DND-41 (cell line): Measurements from ENCODE around the gene BLVRA.

Experiments used
- ATAC-seq: fragments of 200-7000 bp; cut with Tn5 transposase; 3 replicates; pipeline ENCODE4 v1.9.1; 2021; ENCODE audit warnings: low read depth; ENCODE audit not compliant: insufficient read depth
- DNase-seq: peaks from one replicate; pipeline ENCODE4 v3.0.0-alpha.2; 2020
- H2AFZ ChIP-seq: 2 replicates; pipeline ENCODE4 v1.6.0; 2012; ENCODE audit warnings: low read depth, low read length
- H3K27ac ChIP-seq: 2 replicates; pipeline ENCODE4 v1.5.1; 2012; ENCODE audit warnings: low read length, inconsistent platforms
- H3K27me3 ChIP-seq: fragments of 200-600 bp; sonication (generic); 2 replicates; pipeline ENCODE4 v1.6.0; 2012; ENCODE audit warnings: low read length, mild to moderate bottlenecking, inconsistent platforms; ENCODE audit not compliant: insufficient read depth, poor library complexity
- H3K36me3 ChIP-seq: 2 replicates; pipeline ENCODE4 v1.5.1; 2012; ENCODE audit warnings: low read length, inconsistent platforms; ENCODE audit not compliant: insufficient read depth
- H3K4me1 ChIP-seq: 2 replicates; pipeline ENCODE4 v1.5.1; 2012; ENCODE audit warnings: mild to moderate bottlenecking, low read length; ENCODE audit not compliant: insufficient read depth
- H3K4me2 ChIP-seq: 2 replicates; pipeline ENCODE4 v1.6.0; 2012; ENCODE audit warnings: mild to moderate bottlenecking, moderate library complexity, low read length, inconsistent platforms; ENCODE audit not compliant: insufficient read depth
- H3K4me3 ChIP-seq, 2 experiments: fragments of 200-600 bp in 1 of 2; shearing (Covaris generic) in 1 of 2; 2 replicates each; pipeline ENCODE4 v1.5.1; 2012 to 2016; ENCODE audit warnings: inconsistent platforms in 2 of 2, low read length in 2 of 2, mild to moderate bottlenecking in 2 of 2, low read depth in 1 of 2, moderate library complexity in 1 of 2
- H3K79me2 ChIP-seq: 2 replicates; pipeline ENCODE4 v1.6.0; 2012; ENCODE audit warnings: low read length, inconsistent platforms; ENCODE audit not compliant: insufficient read depth
- H3K9ac ChIP-seq: 2 replicates; pipeline ENCODE4 v1.6.0; 2012; ENCODE audit warnings: low read depth, mild to moderate bottlenecking, inconsistent platforms, low read length, moderate library complexity
- H3K9me3 ChIP-seq: 2 replicates; pipeline ENCODE4 v1.5.1; 2012; ENCODE audit warnings: low read length, moderate library complexity, mild to moderate bottlenecking, inconsistent platforms; ENCODE audit not compliant: insufficient read depth, severe bottlenecking
- H4K20me1 ChIP-seq: 2 replicates; pipeline ENCODE4 v1.6.0; 2012; ENCODE audit warnings: low read length; ENCODE audit not compliant: insufficient read depth
- CTCF ChIP-seq: IDR thresholded peaks from 2 replicates; pipeline ENCODE4 v1.5.1; 2012; ENCODE audit warnings: borderline replicate concordance, low read length, moderate library complexity, mild to moderate bottlenecking; ENCODE audit not compliant: poor library complexity, severe bottlenecking; ENCODE audit errors: extremely low read depth
- EZH2 ChIP-seq: IDR thresholded peaks from 3 replicates; pipeline ENCODE4 v1.6.1; 2012; ENCODE audit warnings: borderline replicate concordance, low read depth, mild to moderate bottlenecking, moderate library complexity, low read length, inconsistent platforms; ENCODE audit not compliant: severe bottlenecking

BLVRA gene

GRCh38 chr7:43785420-43785819 is 26.9 kb downstream of the BLVRA start:
- no peaks in the 10 kb centered on the region for H4K20me1 ChIP-seq
- no peaks in the 10 kb centered on the region for H3K4me1 ChIP-seq
- H3K9ac ChIP-seq = no peak overlapping the region
- TF ChIP-seq CTCF (no peak), EZH2 (no peak)
- H3K9me3 ChIP-seq = no peaks in the 10 kb centered on the region
- DNase-seq (no peak), ATAC-seq (no peak)
- no peak overlapping the region for H3K27ac ChIP-seq
- H3K4me2 ChIP-seq = no peak overlapping the region
- no peaks in the 10 kb centered on the region for H3K79me2 ChIP-seq
- H2AFZ ChIP-seq = no peak overlapping the region
- no peak overlapping the region for H3K4me3 ChIP-seq
- H3K36me3 ChIP-seq = peaks cover 6% of the 10 kb centered on the region; the same call in 1 of the 2 replicates
- H3K27me3 ChIP-seq = no peaks in the 10 kb centered on the region

GRCh38 chr7:43787771-43788170 is 29.3 kb downstream of the BLVRA start:
- H3K36me3 ChIP-seq = peaks cover 18% of the 10 kb centered on the region; the same call in 1 of the 2 replicates
- no peak overlapping the region for H3K9ac ChIP-seq
- H3K4me2 ChIP-seq = no peak overlapping the region
- H3K9me3 ChIP-seq = no peaks in the 10 kb centered on the region
- no peaks in the 10 kb centered on the region for H3K27me3 ChIP-seq
- no peak overlapping the region for H3K4me3 ChIP-seq
- no peaks in the 10 kb centered on the region for H3K4me1 ChIP-seq
- no peaks in the 10 kb centered on the region for H3K79me2 ChIP-seq
- no peaks in the 10 kb centered on the region for H4K20me1 ChIP-seq
- no peak overlapping the region for H2AFZ ChIP-seq
- ATAC-seq (no peak), DNase-seq (no peak)
- no peak overlapping the region for H3K27ac ChIP-seq
- no peak for TF ChIP-seq CTCF
- no peak for TF ChIP-seq EZH2

- no peaks in the 10 kb centered on the region for H3K79me2 ChIP-seq
- H3K27me3 ChIP-seq = no peaks in the 10 kb centered on the region
- no peak overlapping the region for H3K4me3 ChIP-seq
- H3K4me1 ChIP-seq = no peaks in the 10 kb centered on the region
- no peak overlapping the region for H3K4me2 ChIP-seq
- H3K36me3 ChIP-seq = peaks cover 18% of the 10 kb centered on the region; the same call in 1 of the 2 replicates
- ATAC-seq (no peak), DNase-seq (no peak)
- H3K27ac ChIP-seq = no peak overlapping the region
- no peaks in the 10 kb centered on the region for H3K9me3 ChIP-seq
- no peak overlapping the region for H3K9ac ChIP-seq
- H4K20me1 ChIP-seq = no peaks in the 10 kb centered on the region
- H2AFZ ChIP-seq = no peak overlapping the region
- TF ChIP-seq CTCF = no peak
- no peak for TF ChIP-seq EZH2
Measured at GRCh38 chr7:43790006-43790405, 31.5 kb downstream of the BLVRA start.

- Histone ChIP-seq H3K79me2 (no peaks in the 10 kb centered on the region), H3K27me3 (no peaks in the 10 kb centered on the region), H2AFZ (no peak overlapping the region), H4K20me1 (no peaks in the 10 kb centered on the region), H3K27ac (no peak overlapping the region), H3K4me3 (no peak overlapping the region), H3K9ac (no peak overlapping the region), H3K36me3 (peaks cover 18% of the 10 kb centered on the region; the same call in 1 of the 2 replicates), H3K9me3 (no peaks in the 10 kb centered on the region), H3K4me2 (no peak overlapping the region), H3K4me1 (no peaks in the 10 kb centered on the region)
- ATAC-seq (no peak), DNase-seq (no peak)
- no peak for TF ChIP-seq CTCF
- TF ChIP-seq EZH2 = no peak
Measured at GRCh38 chr7:43790834-43791233, 32.4 kb downstream of the BLVRA start.
